Measurements from ENCODE around the gene ENO4. TPM values are rescaled to one million over a fixed set of nuclear protein-coding genes. Genes with fewer than 3 reads are reported as not detected.
A peak's percentile ranks its signal among the peaks of the same experiment; 100 is the strongest.

The ENO4 gene
- total and polyA plus RNA-seq, 2 experiments from 2014 or later: 0.24 to 0.44 TPM

GRCh38 chr10:116848032-116848943, 1.0 kb upstream of the ENO4 start:
- H3K4me3 Mint-ChIP-seq: peak overlapping the region; percentile 89

More at GRCh38 chr10:116848032-116848943, 1.0 kb upstream of the ENO4 start:
- peaks cover 40% of the 10 kb centered on the region for H3K4me1 ChIP-seq (ENCODE audit: insufficient read depth)
- H3K4me3 ChIP-seq: peak overlapping the region; percentile 75
- Mint-ChIP-seq H3K27me3 (ENCODE audit: insufficient read depth, low read depth, poor library complexity) (peaks cover 8% of the 10 kb centered on the region), H3K27ac (peak overlapping the region; percentile 59), H3K4me1 (peaks cover 40% of the 10 kb centered on the region), H3K9me3 (no peaks in the 10 kb centered on the region), H3K36me3 (ENCODE audit: low read depth) (no peaks in the 10 kb centered on the region)
- no peaks in the 10 kb centered on the region for H3K79me2 ChIP-seq (replicated peaks; ENCODE audit: insufficient read depth)
- TF ChIP-seq STAT1 (IDR thresholded peaks at IDR 0.05; ENCODE audit: unreplicated experiment): no peak
- TF ChIP-seq, protein P1, sequence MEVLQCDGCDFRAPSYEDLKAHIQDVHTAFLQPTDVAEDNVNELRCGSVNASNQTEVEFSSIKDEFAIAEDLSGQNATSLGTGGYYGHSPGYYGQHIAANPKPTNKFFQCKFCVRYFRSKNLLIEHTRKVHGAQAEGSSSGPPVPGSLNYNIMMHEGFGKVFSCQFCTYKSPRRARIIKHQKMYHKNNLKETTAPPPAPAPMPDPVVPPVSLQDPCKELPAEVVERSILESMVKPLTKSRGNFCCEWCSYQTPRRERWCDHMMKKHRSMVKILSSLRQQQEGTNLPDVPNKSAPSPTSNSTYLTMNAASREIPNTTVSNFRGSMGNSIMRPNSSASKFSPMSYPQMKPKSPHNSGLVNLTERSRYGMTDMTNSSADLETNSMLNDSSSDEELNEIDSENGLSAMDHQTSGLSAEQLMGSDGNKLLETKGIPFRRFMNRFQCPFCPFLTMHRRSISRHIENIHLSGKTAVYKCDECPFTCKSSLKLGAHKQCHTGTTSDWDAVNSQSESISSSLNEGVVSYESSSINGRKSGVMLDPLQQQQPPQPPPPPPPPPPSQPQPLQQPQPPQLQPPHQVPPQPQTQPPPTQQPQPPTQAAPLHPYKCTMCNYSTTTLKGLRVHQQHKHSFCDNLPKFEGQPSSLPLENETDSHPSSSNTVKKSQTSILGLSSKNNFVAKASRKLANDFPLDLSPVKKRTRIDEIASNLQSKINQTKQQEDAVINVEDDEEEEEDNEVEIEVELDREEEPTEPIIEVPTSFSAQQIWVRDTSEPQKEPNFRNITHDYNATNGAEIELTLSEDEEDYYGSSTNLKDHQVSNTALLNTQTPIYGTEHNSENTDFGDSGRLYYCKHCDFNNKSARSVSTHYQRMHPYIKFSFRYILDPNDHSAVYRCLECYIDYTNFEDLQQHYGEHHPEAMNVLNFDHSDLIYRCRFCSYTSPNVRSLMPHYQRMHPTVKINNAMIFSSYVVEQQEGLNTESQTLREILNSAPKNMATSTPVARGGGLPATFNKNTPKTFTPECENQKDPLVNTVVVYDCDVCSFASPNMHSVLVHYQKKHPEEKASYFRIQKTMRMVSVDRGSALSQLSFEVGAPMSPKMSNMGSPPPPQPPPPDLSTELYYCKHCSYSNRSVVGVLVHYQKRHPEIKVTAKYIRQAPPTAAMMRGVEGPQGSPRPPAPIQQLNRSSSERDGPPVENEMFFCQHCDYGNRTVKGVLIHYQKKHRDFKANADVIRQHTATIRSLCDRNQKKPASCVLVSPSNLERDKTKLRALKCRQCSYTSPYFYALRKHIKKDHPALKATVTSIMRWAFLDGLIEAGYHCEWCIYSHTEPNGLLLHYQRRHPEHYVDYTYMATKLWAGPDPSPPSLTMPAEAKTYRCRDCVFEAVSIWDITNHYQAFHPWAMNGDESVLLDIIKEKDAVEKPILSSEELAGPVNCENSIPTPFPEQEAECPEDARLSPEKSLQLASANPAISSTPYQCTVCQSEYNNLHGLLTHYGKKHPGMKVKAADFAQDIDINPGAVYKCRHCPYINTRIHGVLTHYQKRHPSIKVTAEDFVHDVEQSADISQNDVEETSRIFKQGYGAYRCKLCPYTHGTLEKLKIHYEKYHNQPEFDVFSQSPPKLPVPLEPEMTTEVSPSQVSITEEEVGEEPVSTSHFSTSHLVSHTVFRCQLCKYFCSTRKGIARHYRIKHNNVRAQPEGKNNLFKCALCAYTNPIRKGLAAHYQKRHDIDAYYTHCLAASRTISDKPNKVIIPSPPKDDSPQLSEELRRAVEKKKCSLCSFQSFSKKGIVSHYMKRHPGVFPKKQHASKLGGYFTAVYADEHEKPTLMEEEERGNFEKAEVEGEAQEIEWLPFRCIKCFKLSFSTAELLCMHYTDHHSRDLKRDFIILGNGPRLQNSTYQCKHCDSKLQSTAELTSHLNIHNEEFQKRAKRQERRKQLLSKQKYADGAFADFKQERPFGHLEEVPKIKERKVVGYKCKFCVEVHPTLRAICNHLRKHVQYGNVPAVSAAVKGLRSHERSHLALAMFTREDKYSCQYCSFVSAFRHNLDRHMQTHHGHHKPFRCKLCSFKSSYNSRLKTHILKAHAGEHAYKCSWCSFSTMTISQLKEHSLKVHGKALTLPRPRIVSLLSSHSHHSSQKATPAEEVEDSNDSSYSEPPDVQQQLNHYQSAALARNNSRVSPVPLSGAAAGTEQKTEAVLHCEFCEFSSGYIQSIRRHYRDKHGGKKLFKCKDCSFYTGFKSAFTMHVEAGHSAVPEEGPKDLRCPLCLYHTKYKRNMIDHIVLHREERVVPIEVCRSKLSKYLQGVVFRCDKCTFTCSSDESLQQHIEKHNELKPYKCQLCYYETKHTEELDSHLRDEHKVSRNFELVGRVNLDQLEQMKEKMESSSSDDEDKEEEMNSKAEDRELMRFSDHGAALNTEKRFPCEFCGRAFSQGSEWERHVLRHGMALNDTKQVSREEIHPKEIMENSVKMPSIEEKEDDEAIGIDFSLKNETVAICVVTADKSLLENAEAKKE (CRISPR knock-in tag; IDR thresholded peaks at IDR 0.05): no peak
- TF ChIP-seq JUNB (IDR thresholded peaks at IDR 0.05; ENCODE audit: unreplicated experiment): no peak
- no peak for TF ChIP-seq EZH2phosphoT487 (IDR thresholded peaks at IDR 0.05; ENCODE audit: unreplicated experiment)
- TF ChIP-seq, protein P2, sequence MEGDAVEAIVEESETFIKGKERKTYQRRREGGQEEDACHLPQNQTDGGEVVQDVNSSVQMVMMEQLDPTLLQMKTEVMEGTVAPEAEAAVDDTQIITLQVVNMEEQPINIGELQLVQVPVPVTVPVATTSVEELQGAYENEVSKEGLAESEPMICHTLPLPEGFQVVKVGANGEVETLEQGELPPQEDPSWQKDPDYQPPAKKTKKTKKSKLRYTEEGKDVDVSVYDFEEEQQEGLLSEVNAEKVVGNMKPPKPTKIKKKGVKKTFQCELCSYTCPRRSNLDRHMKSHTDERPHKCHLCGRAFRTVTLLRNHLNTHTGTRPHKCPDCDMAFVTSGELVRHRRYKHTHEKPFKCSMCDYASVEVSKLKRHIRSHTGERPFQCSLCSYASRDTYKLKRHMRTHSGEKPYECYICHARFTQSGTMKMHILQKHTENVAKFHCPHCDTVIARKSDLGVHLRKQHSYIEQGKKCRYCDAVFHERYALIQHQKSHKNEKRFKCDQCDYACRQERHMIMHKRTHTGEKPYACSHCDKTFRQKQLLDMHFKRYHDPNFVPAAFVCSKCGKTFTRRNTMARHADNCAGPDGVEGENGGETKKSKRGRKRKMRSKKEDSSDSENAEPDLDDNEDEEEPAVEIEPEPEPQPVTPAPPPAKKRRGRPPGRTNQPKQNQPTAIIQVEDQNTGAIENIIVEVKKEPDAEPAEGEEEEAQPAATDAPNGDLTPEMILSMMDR (conservative IDR thresholded peaks at IDR 0.05; ENCODE audit: low read depth in 2 of 2): no peak
- TF ChIP-seq CREB1 (CRISPR knock-in tag; IDR thresholded peaks at IDR 0.05; ENCODE audit: low read depth): no peak
- TF ChIP-seq, protein P3, sequence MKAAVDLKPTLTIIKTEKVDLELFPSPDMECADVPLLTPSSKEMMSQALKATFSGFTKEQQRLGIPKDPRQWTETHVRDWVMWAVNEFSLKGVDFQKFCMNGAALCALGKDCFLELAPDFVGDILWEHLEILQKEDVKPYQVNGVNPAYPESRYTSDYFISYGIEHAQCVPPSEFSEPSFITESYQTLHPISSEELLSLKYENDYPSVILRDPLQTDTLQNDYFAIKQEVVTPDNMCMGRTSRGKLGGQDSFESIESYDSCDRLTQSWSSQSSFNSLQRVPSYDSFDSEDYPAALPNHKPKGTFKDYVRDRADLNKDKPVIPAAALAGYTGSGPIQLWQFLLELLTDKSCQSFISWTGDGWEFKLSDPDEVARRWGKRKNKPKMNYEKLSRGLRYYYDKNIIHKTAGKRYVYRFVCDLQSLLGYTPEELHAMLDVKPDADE (IDR thresholded peaks at IDR 0.05): no peak
- peak overlapping the region; percentile 92 for H3K4me2 ChIP-seq
- H4K20me1 ChIP-seq (replicated peaks; ENCODE audit: insufficient read depth): no peaks in the 10 kb centered on the region
- peaks cover 12% of the 10 kb centered on the region; the same call in 1 of the 2 replicates for H3K27me3 ChIP-seq (ENCODE audit: insufficient read depth)
- no peaks in the 10 kb centered on the region for H3K36me3 ChIP-seq (ENCODE audit: insufficient read depth)
- no peaks in the 10 kb centered on the region for H3K9me2 ChIP-seq (ENCODE audit: insufficient read depth)
- ATAC-seq (no peak), DNase-seq (ENCODE audit: low spot score) (peak; percentile 27)
- H3K27ac ChIP-seq (ENCODE audit: low read depth): peak overlapping the region; percentile 82; the same call in 1 of the 2 replicates
- peaks cover 7% of the 10 kb centered on the region; the same call in 1 of the 2 replicates for H3F3A ChIP-seq (replicated peaks; ENCODE audit: low read depth)
- peak overlapping the region; percentile 97 for H2AFZ ChIP-seq
